HG03558 (cell line): ENCODE measurements around the gene IQCE.

Source experiments
- ATAC-seq: cut with Tn5 transposase; IDR thresholded peaks from one replicate; pipeline ENCODE4 v1.9.1; 2021; ENCODE audit warnings: moderate number of reproducible peaks; ENCODE audit not compliant: unreplicated experiment; ENCODE audit errors: extremely low read depth

Gene IQCE, protein sequence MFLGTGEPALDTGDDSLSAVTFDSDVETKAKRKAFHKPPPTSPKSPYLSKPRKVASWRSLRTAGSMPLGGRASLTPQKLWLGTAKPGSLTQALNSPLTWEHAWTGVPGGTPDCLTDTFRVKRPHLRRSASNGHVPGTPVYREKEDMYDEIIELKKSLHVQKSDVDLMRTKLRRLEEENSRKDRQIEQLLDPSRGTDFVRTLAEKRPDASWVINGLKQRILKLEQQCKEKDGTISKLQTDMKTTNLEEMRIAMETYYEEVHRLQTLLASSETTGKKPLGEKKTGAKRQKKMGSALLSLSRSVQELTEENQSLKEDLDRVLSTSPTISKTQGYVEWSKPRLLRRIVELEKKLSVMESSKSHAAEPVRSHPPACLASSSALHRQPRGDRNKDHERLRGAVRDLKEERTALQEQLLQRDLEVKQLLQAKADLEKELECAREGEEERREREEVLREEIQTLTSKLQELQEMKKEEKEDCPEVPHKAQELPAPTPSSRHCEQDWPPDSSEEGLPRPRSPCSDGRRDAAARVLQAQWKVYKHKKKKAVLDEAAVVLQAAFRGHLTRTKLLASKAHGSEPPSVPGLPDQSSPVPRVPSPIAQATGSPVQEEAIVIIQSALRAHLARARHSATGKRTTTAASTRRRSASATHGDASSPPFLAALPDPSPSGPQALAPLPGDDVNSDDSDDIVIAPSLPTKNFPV

DNA sequence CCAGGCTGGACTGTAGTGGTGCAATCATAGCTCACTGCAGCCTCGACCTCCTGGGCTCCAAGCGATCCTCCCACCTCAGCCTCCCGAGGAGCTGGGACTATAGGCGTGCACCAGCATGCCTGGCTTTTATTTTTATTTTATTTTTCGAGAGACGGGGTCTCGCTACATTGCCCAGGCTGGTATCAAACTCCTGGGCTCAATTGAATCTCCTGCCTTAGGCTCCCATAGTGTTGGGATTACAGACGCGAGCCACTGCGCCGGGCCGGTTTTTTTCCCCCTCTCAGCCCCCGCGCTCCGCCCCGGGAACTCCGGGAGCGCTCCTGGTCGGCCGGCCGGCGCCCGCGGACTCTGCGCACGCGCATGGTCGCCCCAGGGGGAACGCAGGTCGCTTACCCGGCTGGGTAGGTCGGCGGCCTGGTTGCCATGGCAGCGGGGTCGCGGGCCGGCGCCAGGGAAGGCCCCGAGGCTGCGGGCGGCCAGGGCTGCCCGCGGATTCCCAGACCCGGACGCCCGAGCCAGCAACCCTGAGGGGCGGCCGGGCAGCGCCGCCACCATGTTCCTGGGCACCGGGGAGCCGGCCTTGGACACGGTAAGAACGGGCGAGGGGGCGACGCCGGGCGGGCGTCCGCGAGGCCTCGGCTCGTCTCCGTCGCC lies at the start of gene IQCE:
Gene IQCE, plus strand, starts transcription at position 351 of the 654 bp plus-strand sequence. Its CDS starts 203 bp downstream, at position 554.
- ATAC-seq: peak; percentile 52

DNA sequence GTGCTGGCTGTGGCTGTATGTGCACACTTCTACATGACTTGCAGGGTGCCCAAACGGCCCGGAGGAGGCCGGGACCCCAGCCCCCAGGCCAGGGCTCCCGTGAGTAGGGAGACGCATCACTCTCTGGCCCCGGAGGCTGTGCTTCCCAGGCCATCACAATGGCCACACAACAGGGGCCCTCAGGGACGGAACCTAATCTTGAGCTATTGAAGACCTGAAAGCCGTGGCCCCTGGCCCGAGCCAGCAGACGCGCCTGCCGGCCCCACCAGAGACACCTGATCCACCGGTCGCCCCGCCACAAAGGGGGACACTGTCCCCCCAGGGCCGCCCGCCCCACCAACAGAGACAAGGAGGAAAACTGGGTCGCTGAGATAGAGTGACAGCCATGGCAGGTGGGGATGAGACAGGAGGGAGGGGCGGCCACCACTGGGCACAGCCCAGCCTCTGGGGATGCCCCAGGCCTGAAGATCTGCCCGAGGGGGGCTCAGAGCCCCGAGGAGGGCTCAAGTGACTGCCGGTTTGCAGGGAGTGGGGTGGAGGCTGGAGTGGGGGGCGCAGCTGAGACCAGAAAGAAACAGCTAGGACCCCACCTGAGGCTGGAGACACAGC lies 49.4 kb upstream of the IQCE start:
- no peak for ATAC-seq

DNA sequence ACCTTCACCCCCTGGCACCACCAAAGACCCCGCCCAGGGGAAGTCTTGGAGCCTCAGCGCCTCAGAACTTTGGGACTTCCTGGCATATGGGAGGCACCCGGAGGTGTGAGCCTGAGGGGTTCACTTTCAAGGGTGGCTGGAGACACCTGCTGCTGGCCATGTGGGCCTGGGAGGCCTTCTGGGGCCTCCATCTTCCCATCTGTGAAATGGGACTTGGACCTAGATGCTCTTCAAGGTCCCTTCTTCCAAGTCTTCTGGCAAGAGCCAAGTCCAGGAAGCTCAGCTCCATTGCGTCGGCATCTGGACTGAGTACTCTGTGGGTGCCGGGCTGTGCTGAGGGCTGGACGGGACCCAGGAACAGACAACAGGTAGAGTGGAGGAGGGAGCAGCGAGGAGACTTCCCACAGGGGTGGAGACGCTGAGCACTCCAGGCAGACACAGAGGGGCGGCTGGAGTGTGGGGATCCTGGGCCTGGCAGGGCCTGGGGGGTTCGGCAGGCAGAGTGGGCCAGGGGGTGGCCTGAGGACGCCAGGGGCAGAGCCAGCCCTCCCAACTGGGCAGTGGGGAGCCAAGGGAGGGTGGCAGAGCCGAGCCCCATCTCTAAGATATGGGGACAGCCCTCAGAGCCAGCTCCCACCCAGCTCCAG lies 48.5 kb upstream of the IQCE start:
- ATAC-seq: no peak

DNA sequence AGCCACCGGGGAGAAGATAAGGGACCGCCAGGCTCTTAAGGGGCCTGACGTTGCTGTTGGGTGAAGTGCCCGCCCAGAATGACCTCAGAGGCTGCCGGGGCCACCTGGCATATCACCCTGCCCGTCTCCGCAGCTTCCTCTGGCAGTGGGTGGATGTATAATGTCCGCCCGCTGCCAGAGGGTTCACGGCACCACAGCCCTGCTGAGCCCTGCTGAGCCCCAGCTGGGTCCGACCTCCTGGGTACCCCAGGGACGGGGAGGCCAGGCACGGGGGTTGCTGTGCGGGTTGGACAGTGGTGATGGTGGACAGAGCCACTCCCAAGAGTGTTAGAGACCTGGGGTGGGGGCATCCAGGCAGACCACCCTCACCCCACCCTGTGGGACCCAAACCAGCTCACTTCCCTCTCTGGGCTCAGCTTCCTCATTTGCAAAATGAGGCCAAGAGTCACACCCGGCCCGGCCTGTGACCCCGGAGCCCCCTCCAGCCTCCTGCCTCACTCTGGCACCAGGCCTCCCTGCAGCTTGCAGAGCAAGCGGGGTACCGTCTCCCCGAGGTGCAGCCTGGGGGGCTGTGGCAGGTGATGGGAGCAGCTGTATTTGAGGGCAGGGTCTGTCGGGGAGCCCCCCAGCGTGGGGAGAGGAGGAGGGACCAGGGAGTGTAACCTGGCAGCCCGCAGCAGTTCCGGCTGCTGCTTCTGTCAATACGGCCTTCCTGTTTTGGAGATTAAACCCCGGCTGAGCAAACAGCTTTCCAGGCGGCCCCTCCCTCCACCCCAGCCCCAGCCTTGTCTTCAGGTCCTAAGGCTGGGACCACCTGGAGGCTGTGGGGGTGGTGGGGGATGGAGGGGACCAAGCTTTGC lies 47.6 kb upstream of the IQCE start:
- no peak for ATAC-seq

DNA sequence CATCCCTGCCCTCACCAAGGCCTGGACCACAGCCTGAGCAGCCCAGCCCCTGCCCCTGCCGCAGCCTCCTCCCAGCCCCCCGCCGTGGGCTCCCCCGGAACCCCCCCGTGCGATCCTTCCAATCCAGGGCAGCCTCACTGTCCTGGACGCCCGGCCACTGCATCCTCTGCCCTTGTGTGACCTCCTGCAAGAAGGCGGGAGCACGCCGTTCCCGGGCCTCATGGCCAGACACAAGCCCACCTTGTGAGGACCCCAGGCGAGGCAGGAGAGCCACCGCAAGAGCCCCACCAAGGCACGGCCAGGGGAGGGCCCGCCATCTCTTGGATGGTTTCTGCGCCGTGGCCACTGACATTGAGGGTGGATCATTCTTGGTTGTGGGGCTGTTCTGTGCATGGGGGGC lies 47.0 kb upstream of the IQCE start:
- ATAC-seq: no peak

DNA sequence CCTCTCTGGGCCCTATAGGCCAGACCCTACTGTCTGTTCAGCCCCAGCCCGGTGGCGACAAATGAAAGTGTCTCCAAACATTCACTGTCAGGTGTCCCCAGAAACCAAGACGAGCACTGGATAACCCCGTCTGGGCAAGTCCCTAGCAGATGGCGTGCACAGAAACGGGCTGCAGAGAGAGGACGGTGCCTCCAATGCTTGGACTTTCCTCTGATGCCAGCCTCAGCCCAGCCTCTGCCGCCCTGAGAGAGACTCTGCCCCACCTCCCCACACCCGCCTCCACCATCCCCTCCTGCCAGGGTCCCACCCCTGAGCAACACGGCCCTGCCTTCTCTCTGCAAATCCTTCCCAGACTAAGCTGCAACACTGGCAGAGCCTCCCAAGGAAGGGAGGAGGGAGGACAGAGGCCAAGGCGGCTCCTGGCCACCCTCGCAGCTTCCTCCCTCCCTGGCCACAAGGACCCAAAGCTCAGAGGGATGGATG lies 46.6 kb upstream of the IQCE start:
- ATAC-seq: no peak

DNA sequence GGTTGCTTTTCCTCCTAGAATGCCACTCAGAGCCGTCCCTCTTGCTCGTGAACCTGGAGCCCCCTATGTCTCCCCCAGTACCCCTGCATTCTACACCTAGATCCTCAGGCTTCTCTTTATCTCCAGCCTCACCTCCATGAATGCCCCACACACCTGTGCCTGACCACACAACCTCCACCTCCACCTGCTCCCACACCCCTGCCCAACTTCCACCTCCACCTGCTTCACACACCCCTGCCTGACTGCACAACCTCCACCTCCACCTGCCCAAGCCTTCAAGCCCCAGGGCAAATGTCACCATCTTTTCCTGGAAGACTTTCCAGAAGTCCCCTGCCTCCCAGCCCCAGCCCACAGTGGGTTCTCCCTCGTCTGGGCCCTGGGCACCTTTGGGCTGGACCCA lies 46.1 kb upstream of the IQCE start:
- no peak for ATAC-seq

DNA sequence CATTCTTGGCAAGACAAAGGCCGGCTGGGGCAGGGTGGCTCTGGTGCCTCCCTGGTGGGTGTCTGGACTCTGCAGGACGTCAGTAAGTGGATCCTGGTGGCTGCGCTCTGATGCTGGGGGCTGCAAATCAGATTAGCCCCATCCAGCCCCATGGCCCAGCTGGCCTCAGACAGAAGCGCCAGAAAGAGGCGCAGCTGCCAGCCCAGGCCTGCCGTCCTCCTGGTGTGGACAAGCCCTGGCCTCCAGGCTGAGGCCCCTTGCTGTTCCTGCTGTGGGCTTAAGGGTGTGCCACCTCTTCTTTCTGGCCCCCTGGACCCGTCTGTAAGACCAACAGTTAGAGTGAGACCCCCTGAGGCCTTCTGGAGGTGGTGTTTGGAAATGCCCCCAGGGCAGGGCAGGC lies 45.1 kb upstream of the IQCE start:
- ATAC-seq: no peak

DNA sequence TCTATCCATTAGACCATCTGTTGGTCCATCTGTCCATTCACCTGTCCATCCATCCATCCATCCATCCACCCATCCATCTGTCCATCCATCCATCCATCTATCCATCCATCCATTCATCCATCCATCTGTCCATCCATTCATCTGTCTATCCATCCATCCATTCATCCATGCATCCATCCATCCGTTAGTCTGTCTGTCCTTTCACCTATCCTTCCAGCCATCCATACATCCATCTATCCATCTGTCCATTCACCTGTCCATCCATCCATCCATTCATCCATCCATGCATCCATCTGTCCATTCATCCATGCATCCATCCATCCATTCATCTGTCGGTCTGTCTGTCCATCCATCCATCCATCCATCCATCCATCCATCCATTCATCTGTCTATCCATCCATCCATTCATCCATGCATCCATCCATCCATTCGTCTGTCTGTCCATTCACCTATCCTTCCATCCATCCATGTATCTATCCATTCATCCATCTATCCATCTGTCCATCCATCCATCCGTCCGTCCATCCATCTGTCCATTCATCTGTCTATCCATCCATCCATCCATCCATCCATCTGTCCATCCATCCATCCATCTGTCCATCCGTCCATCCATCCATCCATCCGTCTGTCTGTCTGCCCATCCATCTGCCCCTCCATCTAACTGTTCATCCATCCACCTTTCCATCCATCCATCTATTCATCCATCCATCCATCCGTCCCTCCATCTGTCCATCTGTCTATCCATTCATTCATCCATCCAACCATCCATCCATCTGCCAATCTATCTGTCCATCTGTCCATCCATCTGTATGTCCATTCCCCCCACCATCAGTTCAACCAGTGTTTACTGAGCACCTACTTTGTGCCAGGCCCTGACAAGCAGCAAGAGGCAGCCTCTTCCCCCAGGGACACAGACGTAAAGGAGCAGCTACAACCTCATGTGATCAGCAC lies 44.0 kb upstream of the IQCE start:
- no peak for ATAC-seq

DNA sequence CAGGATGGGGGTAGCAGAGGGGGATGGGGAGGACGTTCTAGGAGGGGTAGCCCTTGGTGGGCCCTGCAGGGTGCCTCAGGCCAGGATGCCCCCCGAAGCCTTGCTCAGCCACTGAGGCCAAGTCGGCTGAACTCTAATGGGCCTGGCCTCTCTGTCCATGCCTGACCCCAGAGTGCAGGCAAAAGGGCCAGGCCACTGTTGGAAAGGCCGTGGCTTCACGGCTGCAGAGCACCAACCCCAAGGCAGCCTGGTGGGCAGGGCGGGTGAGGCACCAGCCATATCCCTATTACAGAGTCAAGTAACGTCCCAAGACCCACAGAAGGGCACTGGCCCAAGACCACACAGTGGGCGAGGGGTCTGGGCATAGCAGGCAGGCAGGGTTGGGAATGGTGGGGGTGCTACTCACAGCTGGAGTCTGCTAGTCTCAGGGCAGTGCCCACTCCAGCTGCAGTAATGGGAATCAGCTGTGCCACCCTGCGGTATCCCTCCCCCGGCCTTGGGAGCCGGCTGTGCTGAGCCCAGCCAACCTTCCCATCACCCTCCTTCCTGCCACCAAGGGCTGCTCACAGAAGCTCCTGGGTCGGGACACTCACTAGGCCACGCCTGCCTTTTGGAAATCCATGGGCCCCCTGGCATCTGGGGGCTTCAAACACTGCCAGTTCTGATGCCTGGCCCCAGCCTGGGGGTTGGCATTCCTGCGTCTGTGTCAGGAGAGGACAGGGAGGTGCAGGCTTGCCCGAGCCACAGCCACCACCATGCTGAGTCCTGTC lies 43.2 kb upstream of the IQCE start:
- no peak for ATAC-seq

DNA sequence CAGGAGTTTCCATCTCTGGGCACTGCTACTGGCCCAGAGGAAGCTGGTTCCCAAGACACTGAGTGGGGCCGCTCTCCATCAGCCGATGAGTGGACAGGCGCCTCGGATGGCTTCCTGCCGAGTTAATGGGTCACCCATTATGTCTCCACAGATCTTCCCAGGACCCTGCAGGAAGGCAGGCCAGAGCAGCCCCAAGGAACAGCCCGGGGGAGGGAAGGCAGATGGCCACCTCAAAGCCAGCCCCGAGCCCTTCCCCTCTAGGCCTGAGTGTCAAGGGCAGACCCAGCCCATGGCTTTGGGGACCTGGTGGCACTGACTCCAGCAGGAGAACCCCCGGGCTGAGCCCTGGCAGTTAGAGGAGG lies 42.6 kb upstream of the IQCE start:
- no peak for ATAC-seq

DNA sequence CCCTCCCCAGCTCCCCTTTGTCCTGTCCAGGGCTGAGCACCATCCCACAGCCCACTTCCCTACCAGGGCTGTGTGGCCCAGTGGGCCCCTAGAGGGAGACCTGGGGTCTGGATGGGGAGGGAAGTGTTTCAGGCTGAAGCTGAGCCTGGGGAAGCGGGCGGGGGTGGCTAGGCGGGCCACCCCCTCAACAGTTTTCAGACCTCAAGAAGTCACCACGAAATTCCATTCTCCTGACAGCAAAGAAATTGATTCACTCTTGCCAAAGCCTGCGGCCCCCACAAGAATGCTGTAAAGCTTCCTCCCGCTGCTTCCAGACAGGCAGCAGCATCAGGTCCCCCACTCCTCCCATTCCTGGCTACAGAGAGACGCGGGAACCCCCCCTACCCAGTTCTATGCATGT lies 41.8 kb upstream of the IQCE start:
- no peak for ATAC-seq

DNA sequence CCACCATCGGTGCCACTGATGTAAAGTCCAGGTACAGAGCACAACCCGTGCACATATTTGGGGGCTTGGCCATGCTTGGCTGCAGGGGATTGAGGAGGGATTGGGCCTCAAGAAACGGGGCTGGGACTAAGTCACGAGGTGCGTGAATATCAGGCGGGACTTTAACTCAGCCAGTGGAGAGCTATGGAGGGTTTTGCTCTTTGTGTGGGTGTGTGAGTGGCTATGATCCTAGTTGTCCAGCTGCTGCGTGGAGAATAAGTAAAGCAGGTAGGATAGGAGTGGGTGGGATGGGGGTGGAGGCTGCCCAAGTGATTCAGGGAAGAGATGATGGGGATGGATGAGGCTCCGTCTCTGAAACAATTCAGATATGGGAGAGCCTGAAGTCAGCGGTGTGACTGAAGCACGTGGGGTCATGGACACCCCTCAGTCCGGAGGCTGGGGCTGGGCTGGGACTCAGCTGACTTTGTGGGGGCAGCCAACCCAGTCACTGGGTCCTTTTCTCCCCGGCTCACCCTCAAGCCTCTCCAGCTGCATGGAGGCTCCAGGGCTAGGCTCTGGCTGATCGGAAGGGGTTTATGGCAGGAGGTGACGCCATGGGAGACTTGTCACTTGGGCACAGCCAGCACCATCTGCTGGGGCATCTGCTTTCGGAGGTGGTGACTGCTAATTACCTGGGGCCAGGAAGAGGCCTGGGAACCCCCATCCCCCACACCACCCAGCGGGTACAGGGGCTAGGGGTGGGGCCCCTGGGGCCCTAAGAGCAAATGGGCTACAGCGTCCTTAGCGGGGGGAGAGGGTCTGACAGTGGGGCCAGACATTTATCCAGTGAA lies 40.9 kb upstream of the IQCE start:
- ATAC-seq: no peak

DNA sequence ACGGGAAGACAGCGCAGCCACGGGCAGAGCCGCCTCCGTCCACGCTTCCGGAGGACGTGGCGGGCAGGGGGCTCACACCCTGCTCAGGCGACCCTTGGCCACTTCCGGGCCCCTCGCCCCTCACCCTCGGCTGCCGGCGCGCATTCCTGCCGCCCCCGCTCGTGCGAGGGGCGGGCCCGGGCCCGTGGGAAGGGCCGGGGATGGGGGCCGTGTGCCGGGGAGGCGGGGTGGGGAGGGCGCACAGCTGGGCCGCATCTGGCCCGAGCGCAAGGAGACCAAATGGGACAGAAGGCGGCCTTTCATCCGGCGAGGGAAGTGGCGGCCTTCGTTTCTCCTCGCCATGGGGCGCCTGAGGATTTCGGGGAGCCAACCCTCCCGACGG lies 40.1 kb upstream of the IQCE start:
- no peak for ATAC-seq

DNA sequence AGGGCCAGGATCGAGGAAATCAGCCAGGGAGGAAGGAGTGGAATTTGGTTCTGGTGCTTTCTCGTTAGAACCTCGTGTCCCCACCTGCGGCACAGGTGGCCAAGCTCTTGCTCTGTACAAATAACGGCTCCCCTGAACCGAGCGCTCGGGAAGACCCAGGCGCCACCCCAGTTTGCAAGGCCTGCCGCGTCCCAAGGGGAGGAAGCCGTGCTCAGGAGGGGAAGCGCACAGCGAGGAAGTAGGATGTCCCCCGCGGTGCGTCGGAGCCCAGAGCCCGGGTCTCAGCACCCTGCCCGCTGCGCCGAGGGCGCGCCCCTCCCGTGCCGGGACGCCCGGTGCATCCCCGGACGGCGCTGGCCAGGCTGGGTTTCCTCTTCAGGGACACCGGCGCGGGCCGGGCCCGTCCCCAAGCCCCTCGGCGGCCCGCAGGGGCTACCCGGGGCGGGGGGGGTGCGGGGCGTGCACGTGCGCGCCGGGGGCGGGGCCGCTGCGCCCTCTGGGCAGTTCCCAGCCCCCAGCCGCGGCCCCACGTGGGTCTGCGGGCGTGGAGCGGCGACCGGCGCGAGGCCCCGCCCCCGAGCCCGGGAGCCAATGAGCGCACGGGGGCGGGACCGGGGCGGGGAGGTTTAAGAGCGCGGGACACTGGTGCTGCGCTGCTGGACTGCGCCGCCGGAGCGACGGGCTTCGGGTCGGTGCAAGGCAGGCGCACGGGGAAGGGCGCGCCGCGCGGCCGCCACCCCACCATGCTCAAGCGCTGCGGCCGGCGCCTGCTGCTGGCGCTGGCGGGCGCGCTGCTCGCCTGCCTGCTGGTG lies 39.5 kb upstream of the IQCE start, which contains the start of gene LFNG:
Gene LFNG, plus strand, starts transcription at position 656 of the 812 bp plus-strand sequence. Its CDS starts 88 bp downstream, at position 744.
- ATAC-seq: peak; percentile 55
